ENCODE results near the gene TEN1. TPM values are rescaled to one million over a fixed set of nuclear protein-coding genes. Genes with fewer than 3 reads are reported as not detected.

The TEN1 gene
- total and polyA plus RNA-seq, 9 of the 15 experiments (the other 6 are each of a cell fraction or from before 2014, with no cell fraction given), result 1.3 to 25.7 (median 10.1) TPM

GRCh38 chr17:75978938-75979704 lies at the start of gene TEN1, which contains the start of gene ACOX1 (continued):
- peak in 1 of 2 experiments; percentile 61; a peak in 1 of 4 replicates for TF ChIP-seq ZNF639 (CRISPR knock-in tag; conservative IDR thresholded peaks at IDR 0.05 in 1 of 2, IDR thresholded peaks at IDR 0.05 in 1 of 2)
- 0 out of 2 replicates have a peak, but pooled peaks have one; percentile 32 for TF ChIP-seq ARID1B (IDR thresholded peaks at IDR 0.05)
- peak; percentile 63; the same call in 1 of the 2 replicates for TF ChIP-seq ZNF740 (CRISPR knock-in tag; IDR thresholded peaks at IDR 0.05)
- TF ChIP-seq ZNF740 (tag; IDR thresholded peaks at IDR 0.05), result no peak
- TF ChIP-seq PHTF2 (CRISPR knock-in tag; IDR thresholded peaks at IDR 0.05), result no peak
- no peak for TF ChIP-seq HDAC6 (IDR thresholded peaks at IDR 0.05; ENCODE audit: low read depth, low read length)
- no peak for TF ChIP-seq MXD1 (CRISPR knock-in tag; IDR thresholded peaks at IDR 0.05; ENCODE audit: borderline replicate concordance, poor library complexity, severe bottlenecking)
- 0 out of 4 replicates have a peak, but pooled peaks of 1 of the 2 experiments have one; percentile 17 for TF ChIP-seq KDM1A (IDR thresholded peaks at IDR 0.05)
- TF ChIP-seq FOXJ2 (tag; IDR thresholded peaks at IDR 0.05), result no peak; the same call in 1 of the 2 replicates
- no peak for TF ChIP-seq DIDO1 (tag; IDR thresholded peaks at IDR 0.05; ENCODE audit: low read depth)
- TF ChIP-seq NFYB (IDR thresholded peaks at IDR 0.05; ENCODE audit: extremely low read depth, insufficient read length), result no peak
- TF ChIP-seq, protein P1, sequence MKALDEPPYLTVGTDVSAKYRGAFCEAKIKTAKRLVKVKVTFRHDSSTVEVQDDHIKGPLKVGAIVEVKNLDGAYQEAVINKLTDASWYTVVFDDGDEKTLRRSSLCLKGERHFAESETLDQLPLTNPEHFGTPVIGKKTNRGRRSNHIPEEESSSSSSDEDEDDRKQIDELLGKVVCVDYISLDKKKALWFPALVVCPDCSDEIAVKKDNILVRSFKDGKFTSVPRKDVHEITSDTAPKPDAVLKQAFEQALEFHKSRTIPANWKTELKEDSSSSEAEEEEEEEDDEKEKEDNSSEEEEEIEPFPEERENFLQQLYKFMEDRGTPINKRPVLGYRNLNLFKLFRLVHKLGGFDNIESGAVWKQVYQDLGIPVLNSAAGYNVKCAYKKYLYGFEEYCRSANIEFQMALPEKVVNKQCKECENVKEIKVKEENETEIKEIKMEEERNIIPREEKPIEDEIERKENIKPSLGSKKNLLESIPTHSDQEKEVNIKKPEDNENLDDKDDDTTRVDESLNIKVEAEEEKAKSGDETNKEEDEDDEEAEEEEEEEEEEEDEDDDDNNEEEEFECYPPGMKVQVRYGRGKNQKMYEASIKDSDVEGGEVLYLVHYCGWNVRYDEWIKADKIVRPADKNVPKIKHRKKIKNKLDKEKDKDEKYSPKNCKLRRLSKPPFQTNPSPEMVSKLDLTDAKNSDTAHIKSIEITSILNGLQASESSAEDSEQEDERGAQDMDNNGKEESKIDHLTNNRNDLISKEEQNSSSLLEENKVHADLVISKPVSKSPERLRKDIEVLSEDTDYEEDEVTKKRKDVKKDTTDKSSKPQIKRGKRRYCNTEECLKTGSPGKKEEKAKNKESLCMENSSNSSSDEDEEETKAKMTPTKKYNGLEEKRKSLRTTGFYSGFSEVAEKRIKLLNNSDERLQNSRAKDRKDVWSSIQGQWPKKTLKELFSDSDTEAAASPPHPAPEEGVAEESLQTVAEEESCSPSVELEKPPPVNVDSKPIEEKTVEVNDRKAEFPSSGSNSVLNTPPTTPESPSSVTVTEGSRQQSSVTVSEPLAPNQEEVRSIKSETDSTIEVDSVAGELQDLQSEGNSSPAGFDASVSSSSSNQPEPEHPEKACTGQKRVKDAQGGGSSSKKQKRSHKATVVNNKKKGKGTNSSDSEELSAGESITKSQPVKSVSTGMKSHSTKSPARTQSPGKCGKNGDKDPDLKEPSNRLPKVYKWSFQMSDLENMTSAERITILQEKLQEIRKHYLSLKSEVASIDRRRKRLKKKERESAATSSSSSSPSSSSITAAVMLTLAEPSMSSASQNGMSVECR (CRISPR knock-in tag; IDR thresholded peaks at IDR 0.05), result peak; percentile 60
- no peak for TF ChIP-seq MECOM (CRISPR knock-in tag; IDR thresholded peaks at IDR 0.05)
- TF ChIP-seq ZNF23 (CRISPR knock-in tag; IDR thresholded peaks at IDR 0.05), result no peak
- TF ChIP-seq BRD4 (IDR thresholded peaks at IDR 0.05), result no peak; the same call in 1 of the 2 replicates
- no peak for TF ChIP-seq ZNF589 (CRISPR knock-in tag; IDR thresholded peaks at IDR 0.05; ENCODE audit: low read depth)
- no peak for TF ChIP-seq XRCC4 (IDR thresholded peaks at IDR 0.05; ENCODE audit: extremely low read depth, insufficient read depth, insufficient read length)
